HepG2 (cell line): ENCODE measurements around the gene UQCC5.

Experiments
- FOXP4 ChIP-seq: sonication (generic); formaldehyde crosslinking; IDR thresholded peaks from 2 replicates; pipeline ENCODE4 v1.4.0; 2020; ENCODE audit warnings: missing genetic modification reagents
- TF ChIP-seq, protein P1 (sequence below): fragments of 450-650 bp; IDR thresholded peaks from 2 replicates; pipeline ENCODE4 v1.6.1; 2016

- TF ChIP-seq FOXP4 (CRISPR knock-in tag): no peak
- TF ChIP-seq, protein P1, sequence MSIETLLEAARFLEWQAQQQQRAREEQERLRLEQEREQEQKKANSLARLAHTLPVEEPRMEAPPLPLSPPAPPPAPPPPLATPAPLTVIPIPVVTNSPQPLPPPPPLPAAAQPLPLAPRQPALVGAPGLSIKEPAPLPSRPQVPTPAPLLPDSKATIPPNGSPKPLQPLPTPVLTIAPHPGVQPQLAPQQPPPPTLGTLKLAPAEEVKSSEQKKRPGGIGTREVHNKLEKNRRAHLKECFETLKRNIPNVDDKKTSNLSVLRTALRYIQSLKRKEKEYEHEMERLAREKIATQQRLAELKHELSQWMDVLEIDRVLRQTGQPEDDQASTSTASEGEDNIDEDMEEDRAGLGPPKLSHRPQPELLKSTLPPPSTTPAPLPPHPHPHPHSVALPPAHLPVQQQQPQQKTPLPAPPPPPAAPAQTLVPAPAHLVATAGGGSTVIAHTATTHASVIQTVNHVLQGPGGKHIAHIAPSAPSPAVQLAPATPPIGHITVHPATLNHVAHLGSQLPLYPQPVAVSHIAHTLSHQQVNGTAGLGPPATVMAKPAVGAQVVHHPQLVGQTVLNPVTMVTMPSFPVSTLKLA: no peak
Observed at GRCh38 chr3:52517796-52518722, 18.3 kb upstream of the UQCC5 start.
